Chondrocyte (in vitro differentiated cells): ENCODE measurements around the gene LMO7. TPM values are rescaled to one million over a fixed set of nuclear protein-coding genes. Genes with fewer than 3 reads are reported as not detected.

Experiments
- DNase-seq: peaks from one replicate; pipeline ENCODE4 v3.0.0; 2021; ENCODE audit warnings: mixed read lengths, low spot score
- H3K27ac Mint-ChIP-seq: one replicate; pipeline ENCODE4 v1.8.0; 2021; ENCODE audit warnings: mild to moderate bottlenecking, moderate library complexity, mixed read lengths; ENCODE audit not compliant: unreplicated experiment
- H3K27me3 Mint-ChIP-seq: 2 replicates; pipeline ENCODE4 v1.8.0; 2021; ENCODE audit warnings: low read depth, mixed read lengths
- H3K36me3 Mint-ChIP-seq: 2 replicates; pipeline ENCODE4 v1.8.0; 2021; ENCODE audit warnings: low read depth, mixed read lengths
- H3K4me1 Mint-ChIP-seq: 2 replicates; pipeline ENCODE4 v1.8.0; 2021; ENCODE audit warnings: low read depth, mild to moderate bottlenecking, mixed read lengths
- H3K4me3 Mint-ChIP-seq: one replicate; pipeline ENCODE4 v1.8.0; 2021; ENCODE audit warnings: mild to moderate bottlenecking, moderate library complexity, mixed read lengths; ENCODE audit not compliant: unreplicated experiment
- H3K9me3 Mint-ChIP-seq: 2 replicates; pipeline ENCODE4 v1.8.0; 2021; ENCODE audit warnings: low read depth, mixed read lengths
- CTCF ChIP-seq: fragments of 200-600 bp; sonication (generic); IDR thresholded peaks from 2 replicates; pipeline ENCODE4 v1.5.0; 2021; ENCODE audit warnings: antibody characterized with exemption, mild to moderate bottlenecking, moderate library complexity
- total RNA-seq: library from RNA; stranded (reverse); gene quantifications from 3 replicates; pipeline ENCODE4 v1.2.1, GENCODE V29; 2021

The LMO7 gene
- total RNA-seq, 1 donor from 2014 or later = 199 TPM

GRCh38 chr13:75876142-75877050 is 240.3 kb downstream of the LMO7 start:
- Mint-ChIP-seq H3K36me3 (no peaks in the 10 kb centered on the region), H3K27me3 (no peaks in the 10 kb centered on the region), H3K9me3 (peaks cover 2% of the 10 kb centered on the region), H3K4me1 (peaks cover 12% of the 10 kb centered on the region), H3K27ac (no peak overlapping the region), H3K4me3 (no peak overlapping the region)
- TF ChIP-seq CTCF = peak; percentile 99
- no peak for DNase-seq

- no peaks in the 10 kb centered on the region for H3K36me3 Mint-ChIP-seq
- no peaks in the 10 kb centered on the region for H3K27me3 Mint-ChIP-seq
- DNase-seq = no peak
- no peaks in the 10 kb centered on the region for H3K9me3 Mint-ChIP-seq
- TF ChIP-seq CTCF = no peak
- H3K4me3 Mint-ChIP-seq = no peak overlapping the region
- H3K27ac Mint-ChIP-seq = no peak overlapping the region
- H3K4me1 Mint-ChIP-seq = peaks cover 12% of the 10 kb centered on the region
Measured at GRCh38 chr13:75877071-75877470, 240.9 kb downstream of the LMO7 start.

- Mint-ChIP-seq H3K4me3 (no peak overlapping the region), H3K27ac (no peak overlapping the region), H3K36me3 (no peaks in the 10 kb centered on the region), H3K9me3 (no peaks in the 10 kb centered on the region), H3K27me3 (no peaks in the 10 kb centered on the region), H3K4me1 (peaks cover 12% of the 10 kb centered on the region)
- TF ChIP-seq CTCF = no peak
- no peak for DNase-seq
Measured at GRCh38 chr13:75879656-75880055, 243.5 kb downstream of the LMO7 start.

GRCh38 chr13:75881109-75881775 is 245.1 kb downstream of the LMO7 start:
- H3K9me3 Mint-ChIP-seq = no peaks in the 10 kb centered on the region
- H3K4me1 Mint-ChIP-seq = peaks cover 9% of the 10 kb centered on the region
- no peak for DNase-seq
- no peak overlapping the region for H3K27ac Mint-ChIP-seq
- no peaks in the 10 kb centered on the region for H3K36me3 Mint-ChIP-seq
- H3K4me3 Mint-ChIP-seq = no peak overlapping the region
- H3K27me3 Mint-ChIP-seq = no peaks in the 10 kb centered on the region
- TF ChIP-seq CTCF = no peak

- H3K4me3 Mint-ChIP-seq = no peak overlapping the region
- no peaks in the 10 kb centered on the region for H3K36me3 Mint-ChIP-seq
- no peak for TF ChIP-seq CTCF
- H3K27ac Mint-ChIP-seq = no peak overlapping the region
- H3K9me3 Mint-ChIP-seq = no peaks in the 10 kb centered on the region
- DNase-seq = no peak
- H3K4me1 Mint-ChIP-seq = peaks cover under 1% of the 10 kb centered on the region
- H3K27me3 Mint-ChIP-seq = no peaks in the 10 kb centered on the region
Measured at GRCh38 chr13:75882261-75882660, 246.1 kb downstream of the LMO7 start.
